Stimulated activated CD8-positive, alpha-beta memory T cell treated with anti-CD3 and anti-CD28 coated beads, Interleukin-12 subunit alpha, Interleukin-12 subunit beta, amount 100 ng/mL, for 24 hours (primary cell): ENCODE data around the gene MTMR10.
A peak's percentile ranks its signal among the peaks of the same experiment; 100 is the strongest.

ENCODE experiments used
- DNase-seq: peaks from one replicate; pipeline ENCODE4 v3.0.0-alpha.2; 2020; ENCODE audit errors: extremely low read depth

Gene MTMR10

GRCh38 chr15:30919877-30920550 is 71.4 kb downstream of the MTMR10 start:
- no peak for DNase-seq

- no peak for DNase-seq
These were observed 73.1 kb downstream of the MTMR10 start for GRCh38 chr15:30918366-30918765.

GRCh38 chr15:30917675-30918074 is 73.8 kb downstream of the MTMR10 start:
- DNase-seq = no peak

GRCh38 chr15:30917013-30917412 is 74.4 kb downstream of the MTMR10 start:
- DNase-seq = no peak

- DNase-seq = no peak
These were observed 77.7 kb downstream of the MTMR10 start for GRCh38 chr15:30913761-30914160.

GRCh38 chr15:30906366-30906765 is 85.1 kb downstream of the MTMR10 start:
- no peak for DNase-seq

- no peak for DNase-seq
These were observed 85.6 kb downstream of the MTMR10 start for GRCh38 chr15:30905821-30906220.

- DNase-seq = no peak
These were observed 86.6 kb downstream of the MTMR10 start for GRCh38 chr15:30904812-30905211.

GRCh38 chr15:30903497-30904187 is 87.8 kb downstream of the MTMR10 start, which contains the start of gene FAN1:
Gene FAN1 (plus strand): TSS chr15:30903915. CDS start chr15:30904664, 749 bp downstream.
- peak; percentile 53 for DNase-seq

- DNase-seq = no peak
These were observed 89.5 kb downstream of the MTMR10 start for GRCh38 chr15:30901889-30902288.

- DNase-seq = no peak
These were observed 95.2 kb downstream of the MTMR10 start for GRCh38 chr15:30896211-30896606.

GRCh38 chr15:30895461-30896210 is 95.8 kb downstream of the MTMR10 start:
- DNase-seq = no peak

- no peak for DNase-seq
These were observed 102.2 kb downstream of the MTMR10 start for GRCh38 chr15:30889196-30889595.
